GM18861 (cell line): ENCODE results near the gene NAPB.
"Not testable (repeated sequence)": the region's sequence is repeated elsewhere in the genome, so short reads cannot be mapped to it uniquely, and the experiment has no call there.

ENCODE experiments used
- ATAC-seq: cut with Tn5 transposase; IDR thresholded peaks from one replicate; pipeline ENCODE4 v1.9.1; 2021; ENCODE audit not compliant: unreplicated experiment

NAPB gene

GRCh38 chr20:23349338-23350195, 71.7 kb downstream of the NAPB start:
- peak; percentile 24 for ATAC-seq

DNA sequence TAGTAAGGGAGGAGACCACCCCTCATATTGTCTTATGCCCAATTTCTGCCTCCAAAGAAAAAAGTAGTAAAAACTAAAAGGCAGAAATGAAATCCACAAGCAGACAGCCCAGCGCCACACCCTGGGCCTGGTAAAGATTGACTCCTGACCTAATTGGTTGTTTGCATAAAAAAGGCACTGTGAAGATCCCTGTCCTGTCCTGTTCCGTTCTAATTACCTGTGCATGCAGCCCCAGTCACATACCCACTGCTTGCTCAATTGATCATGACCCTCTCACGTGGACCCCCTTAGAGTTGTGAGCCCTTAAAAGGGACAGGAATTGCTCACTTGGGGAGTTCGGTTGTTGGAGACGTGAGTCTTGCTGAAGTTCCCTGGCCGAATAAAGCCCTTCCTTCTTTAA, 72.8 kb downstream of the NAPB start:
- not testable (repeated sequence) for ATAC-seq

- ATAC-seq, result no peak
Measured at GRCh38 chr20:23347791-23348190, 73.5 kb downstream of the NAPB start.

- no peak for ATAC-seq
Measured at GRCh38 chr20:23346002-23346401, 75.3 kb downstream of the NAPB start.

DNA sequence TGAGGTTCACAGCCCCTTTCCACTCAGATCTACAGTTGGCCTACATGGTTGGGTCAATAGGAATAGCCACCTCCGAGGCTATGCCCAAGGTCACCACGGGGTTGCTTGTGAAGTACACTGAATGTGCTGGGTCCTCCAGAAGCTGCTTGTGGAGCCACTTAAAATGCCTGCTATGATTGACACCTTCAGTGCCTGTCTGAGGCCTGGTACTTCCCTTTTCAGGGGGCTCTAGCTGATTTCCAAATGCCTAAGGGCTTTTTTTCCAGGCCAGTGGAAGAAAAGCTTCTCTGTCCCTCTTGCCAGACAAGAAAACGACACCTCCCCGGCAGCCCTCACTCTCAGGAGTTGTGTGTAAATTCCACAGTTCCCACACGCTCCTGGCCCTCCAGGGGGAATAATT, 77.0 kb downstream of the NAPB start:
- no peak for ATAC-seq

- ATAC-seq, result no peak
Measured at GRCh38 chr20:23343590-23343989, 77.7 kb downstream of the NAPB start.

- no peak for ATAC-seq
Measured at GRCh38 chr20:23341073-23341472, 80.2 kb downstream of the NAPB start.

GRCh38 chr20:23340524-23340923, 80.8 kb downstream of the NAPB start:
- ATAC-seq, result no peak

- ATAC-seq, result no peak
Measured at GRCh38 chr20:23339986-23340385, 81.3 kb downstream of the NAPB start.

DNA sequence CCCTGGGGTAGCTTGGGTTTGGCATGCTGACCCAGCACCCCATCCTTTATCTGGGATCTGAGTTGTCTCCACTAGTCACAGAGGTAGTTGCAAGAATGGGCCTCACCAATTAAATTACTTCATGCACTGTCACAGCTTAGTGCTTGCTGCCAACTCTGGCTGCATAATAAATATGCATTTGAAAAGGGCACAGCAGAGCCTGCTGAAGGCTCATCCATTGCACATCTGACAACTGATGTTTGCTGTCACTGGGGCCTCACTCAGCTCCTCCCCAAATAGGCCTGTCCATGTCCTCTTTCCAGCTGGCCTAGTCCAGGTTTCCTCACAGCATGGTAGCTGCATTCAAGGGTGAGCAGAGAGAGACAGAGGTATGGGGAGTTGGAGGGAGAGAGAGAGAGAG, 84.0 kb downstream of the NAPB start:
- no peak for ATAC-seq

DNA sequence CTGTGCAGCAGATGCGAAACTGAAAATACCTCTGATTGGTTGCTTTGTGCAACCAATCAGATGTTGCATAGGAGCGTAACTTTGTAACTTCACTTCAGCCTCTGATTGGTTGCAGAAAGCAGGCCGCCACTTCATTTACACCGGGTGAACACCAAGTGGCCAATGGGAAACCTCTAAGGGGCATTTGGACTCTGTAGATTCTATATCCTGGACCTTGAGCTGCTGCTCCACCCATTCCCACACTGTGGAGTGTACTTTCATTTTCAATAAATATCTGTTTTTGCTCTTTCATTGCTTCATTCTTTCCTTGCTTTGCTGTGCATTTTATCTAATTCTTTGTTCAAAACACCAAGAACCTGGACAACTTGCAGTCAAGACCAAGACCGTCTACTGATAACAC, 84.8 kb downstream of the NAPB start:
- no peak for ATAC-seq

DNA sequence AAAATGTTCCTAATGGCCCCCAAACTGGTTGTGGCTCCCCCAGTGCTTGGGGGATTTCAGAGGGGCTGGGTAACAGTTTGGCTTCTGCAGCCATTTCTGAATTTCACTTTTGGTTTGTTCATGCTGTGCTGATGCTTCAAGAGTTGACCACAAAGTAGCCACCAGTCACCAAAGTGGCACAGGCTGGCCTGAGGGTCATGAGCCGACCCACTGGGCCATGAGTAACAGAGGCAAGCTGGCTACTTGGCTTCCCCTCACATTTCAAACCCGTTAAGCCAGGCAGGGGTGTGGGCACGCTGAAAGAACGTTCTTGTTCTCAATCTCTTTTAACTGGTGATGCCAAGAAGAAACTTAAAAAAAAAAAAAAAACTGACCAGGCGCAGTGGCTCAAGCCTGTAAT, 85.8 kb downstream of the NAPB start:
- no peak for ATAC-seq

DNA sequence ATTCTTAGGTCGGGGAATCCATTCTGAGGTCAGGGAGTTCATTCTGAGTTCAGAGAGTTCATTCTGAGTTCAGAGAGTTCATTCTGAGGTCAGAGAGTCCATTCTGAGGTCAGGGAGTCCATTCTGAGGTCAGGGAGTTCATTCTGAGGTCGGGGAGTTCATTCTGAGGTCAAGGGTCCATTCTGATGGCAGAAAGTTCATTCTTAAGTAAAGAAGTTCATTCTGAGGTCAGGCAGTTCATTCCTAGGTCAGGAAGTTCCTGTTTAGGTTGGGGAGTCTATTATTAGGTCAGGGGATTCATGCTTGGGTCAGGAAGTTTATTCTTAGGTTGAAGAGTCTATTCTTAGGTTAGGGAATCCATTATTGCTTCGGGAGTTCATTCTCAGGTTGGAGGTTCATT, 87.2 kb downstream of the NAPB start:
- no peak for ATAC-seq

DNA sequence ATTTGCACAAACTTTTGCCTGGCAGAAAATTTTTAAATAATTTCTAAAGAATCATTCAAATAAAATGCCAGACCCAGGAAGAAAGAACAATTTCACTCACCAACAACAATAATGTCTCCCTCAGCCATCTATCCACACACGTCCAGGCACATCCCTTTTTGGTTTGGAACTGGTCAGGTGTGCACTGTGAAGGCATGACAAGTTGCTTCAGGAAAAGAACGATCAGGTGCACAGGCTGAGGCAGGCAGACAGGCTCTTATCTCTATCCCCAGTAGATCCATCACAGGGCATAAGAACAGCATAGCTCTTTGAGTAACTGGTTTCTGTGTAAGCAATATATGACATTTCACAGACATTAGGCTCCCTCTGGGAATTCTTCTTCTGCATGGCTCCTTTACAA, 88.8 kb downstream of the NAPB start:
- ATAC-seq, result no peak

DNA sequence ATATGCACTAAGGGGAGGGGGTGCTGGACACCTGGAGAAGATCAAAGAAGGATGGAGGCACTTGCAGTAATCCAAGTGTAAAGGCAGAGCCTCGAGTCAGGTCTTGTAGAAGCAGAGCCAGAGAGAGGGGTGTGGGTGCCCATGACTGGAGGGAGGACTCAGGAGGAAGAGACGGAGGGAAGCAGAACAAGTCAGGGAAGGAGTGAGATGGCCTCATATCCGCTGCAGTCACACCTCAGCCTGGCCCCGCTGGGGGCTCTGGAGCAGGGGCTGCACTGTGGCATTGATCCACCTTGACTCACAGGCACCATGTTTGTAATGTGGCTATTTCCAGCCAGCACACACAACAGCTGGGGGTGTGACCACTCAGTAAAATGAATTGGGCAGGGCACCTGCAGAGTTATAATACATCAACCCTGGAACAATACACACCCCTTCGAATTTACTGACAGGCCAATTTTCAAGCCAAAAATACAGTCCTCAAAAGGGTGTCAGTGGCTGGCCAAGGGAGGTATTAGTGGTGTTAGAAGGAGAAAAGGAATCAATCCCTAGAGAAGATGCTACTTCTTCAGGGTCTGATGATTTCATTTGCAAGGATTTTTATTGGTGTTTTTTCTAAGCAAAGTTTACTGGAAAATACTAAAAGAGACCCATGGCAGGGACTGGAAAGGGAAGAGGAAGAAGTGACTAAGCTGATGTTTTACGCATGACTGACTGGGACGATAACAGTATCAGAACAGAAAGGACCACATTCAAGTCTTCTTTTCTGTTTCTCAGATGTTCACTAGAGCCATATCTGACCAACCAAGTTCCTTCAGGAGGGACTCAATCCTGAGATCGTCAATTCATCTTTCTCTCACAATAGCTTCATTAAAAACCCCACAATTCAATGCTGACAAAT, 89.6 kb downstream of the NAPB start:
- ATAC-seq, result no peak

DNA sequence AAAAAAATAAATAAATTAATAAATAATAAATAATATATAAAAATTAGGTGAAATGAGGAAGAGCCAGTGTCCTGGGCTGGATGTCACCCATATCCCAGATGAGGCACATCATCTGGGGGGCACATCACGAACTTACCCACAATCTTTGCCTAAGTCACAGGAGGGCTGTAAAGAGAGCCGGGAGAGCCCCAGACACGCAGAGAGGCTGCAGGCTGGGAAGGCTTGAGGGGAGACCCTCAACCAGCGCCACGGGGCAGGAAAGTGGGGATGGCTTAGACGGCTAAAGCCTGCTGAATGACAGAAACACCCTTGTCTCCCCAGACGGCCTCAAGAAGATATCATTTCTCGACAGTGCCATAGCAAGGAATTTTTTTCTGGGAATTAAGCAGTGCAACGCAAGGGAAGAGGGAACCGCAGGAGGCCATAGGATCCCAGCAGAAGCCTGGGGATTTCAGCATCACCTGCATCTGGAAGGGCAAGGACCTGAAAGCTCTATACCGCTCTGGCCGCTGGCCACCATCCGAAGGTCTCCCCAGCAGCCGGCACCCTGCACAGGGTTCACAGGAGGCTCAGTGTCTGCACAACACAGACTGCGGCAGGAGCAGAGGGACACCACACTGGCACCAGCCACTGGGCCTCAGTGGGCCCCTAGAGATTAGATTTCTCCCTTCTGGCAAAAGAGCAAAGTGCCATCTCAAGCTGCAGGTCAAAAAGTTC, 93.5 kb downstream of the NAPB start:
- no peak for ATAC-seq

GRCh38 chr20:23326774-23327173, 94.5 kb downstream of the NAPB start:
- no peak for ATAC-seq

DNA sequence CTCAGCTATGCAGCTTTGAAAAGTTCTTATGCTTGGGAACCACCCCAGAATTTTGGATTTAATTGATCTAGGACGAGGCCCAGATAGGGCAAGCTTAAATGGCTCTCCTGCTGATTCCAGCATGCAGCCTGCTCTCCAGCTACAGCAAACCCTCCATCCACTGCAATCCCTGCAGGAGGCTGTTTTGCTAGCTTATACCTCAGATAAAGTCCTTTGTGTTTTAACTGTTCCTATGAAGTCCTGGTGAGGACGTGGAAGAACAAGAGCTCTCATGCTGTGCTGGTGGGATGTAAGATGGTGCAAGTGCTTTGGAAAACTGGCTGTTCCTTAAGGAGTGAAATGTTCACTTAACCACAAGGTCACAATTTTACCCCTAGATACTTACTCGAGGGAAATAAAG, 96.2 kb downstream of the NAPB start:
- ATAC-seq, result no peak
